Psoas muscle (tissue), 8 donors: Measurements from ENCODE around the gene CCDC3. TPM values are rescaled to one million over a fixed set of nuclear protein-coding genes. Genes with fewer than 3 reads are reported as not detected.

Experiments used
- ATAC-seq, 4 donors: fragments of 200-7000 bp; cut with Tn5 transposase; one replicate each; pipeline ENCODE4 v1.9.1; 2020; ENCODE audit warnings: moderate library complexity in 3 of 4, mild to moderate bottlenecking in 2 of 4
- DNase-seq, 2 donors: peaks; one replicate each; pipeline ENCODE4 v3.0.0-alpha.2; 2020
- H3K27ac ChIP-seq: fragments of 200-600 bp; one replicate; pipeline ENCODE4 v1.8.0; 2022
- H3K27me3 ChIP-seq, 3 donors: fragments of 200-600 bp in 1 of 3; one replicate each; pipeline versions ENCODE4 v1.6.1 to v1.8.0; 2013 to 2022; ENCODE audit warnings: low read length in 2 of 3, mild to moderate bottlenecking in 2 of 3, moderate library complexity in 1 of 3; ENCODE audit not compliant: insufficient read depth in 3 of 3
- H3K36me3 ChIP-seq, 2 donors: fragments of 200-600 bp in 1 of 2; one replicate each; pipeline versions ENCODE4 v1.6.1 to v1.8.0; 2013 to 2022; ENCODE audit warnings: low read depth in 1 of 2, mild to moderate bottlenecking in 1 of 2, moderate library complexity in 1 of 2; ENCODE audit not compliant: insufficient read depth in 1 of 2
- H3K4me1 ChIP-seq: fragments of 200-600 bp; one replicate; pipeline ENCODE4 v1.8.0; 2022
- H3K4me3 ChIP-seq: fragments of 200-600 bp; one replicate; pipeline ENCODE4 v1.8.0; 2022; ENCODE audit warnings: mild to moderate bottlenecking
- H3K9me3 ChIP-seq: fragments of 200-600 bp; one replicate; pipeline ENCODE4 v1.8.0; 2022
- WGBS, 3 donors: extraction: QIAGEN DNeasy Blood & Tissue Kit; methylation state at CpG; one replicate each; pipeline versions ENCODE4 v1.1.6 to v1.1.7; 2013; 5-methylcytosine and 5-hydroxymethylcytosine counted together
- intact Hi-C, 2 donors: fragments of 100-400 bp; cut with DNase I; formaldehyde crosslinking; loops; one replicate each; pipeline versions ENCODE4 v1.11.0 to v1.14.2; 2022
- long read RNA-seq, 2 donors: library from polyadenylated mRNA; unstranded; transcript quantifications; one replicate each; pipeline ENCODE4 v2.0.0, GENCODE V29; 2021
- polyA plus RNA-seq, 3 donors: library from polyadenylated mRNA; stranded (reverse); fragments of 200-250 nt; gene quantifications; one replicate each; pipeline ENCODE4 v1.2.3, GENCODE V29; 2013
- total RNA-seq, 4 donors: library from RNA; stranded (reverse); fragmentation: NEBNext Ultra II Directional in 2 of 4; extraction: Animal tissue kit (Norgen Biotek cat#: 25700) in 2 of 4; gene quantifications; one replicate each; pipeline versions ENCODE4 v1.2.1 to v1.2.4, GENCODE V29; 2021 to 2023
- TF ChIP-seq, protein P1 (sequence below): fragments of 200-600 bp; IDR thresholded peaks from one replicate; pipeline ENCODE4 v1.8.0; 2022; ENCODE audit warnings: antibody characterized with exemption
- donor health status: healthy with polysubstance abuse.
- donor health status: DM: no; HTN: no; CAD: no; lungs with moderate emphysema.
- donor health status: Bipolar disorder and iron deficiency.
- donor health status: healthy.
- donor health status: DM: yes; HTN: yes; CAD: no.
- donor health status: DM: no; HTN: no; CAD: no.
- donor health status: DM: no; HTN: no; CAD: no.
- donor health status: DM: yes; HTN: yes; CAD: no.

The CCDC3 gene
- 10 to 100 TPM in 1 of 4 donors, 1 to 10 TPM in 3; 3.1 to 10.1 (median 5.5) TPM for total RNA-seq
- 10 to 100 TPM in 2 of 3 donors, 1 to 10 TPM in 1; 1.7 to 54.2 (median 13.6) TPM for polyA plus RNA-seq
- long read RNA-seq, donor 1, partial matches to known transcripts: 0 of 2 reads
- long read RNA-seq, donor 1, other reads (novel, unspliced or antisense): 0 of 2 reads
- long read RNA-seq, donor 2, transcript CCDC3-201 (3 exons, 2,731 nt): major isoform, 12 of 15 reads
- long read RNA-seq, donor 2, partial matches to known transcripts: 0 of 15 reads
- long read RNA-seq, donor 2, other reads (novel, unspliced or antisense): 3 of 15 reads

DNA sequence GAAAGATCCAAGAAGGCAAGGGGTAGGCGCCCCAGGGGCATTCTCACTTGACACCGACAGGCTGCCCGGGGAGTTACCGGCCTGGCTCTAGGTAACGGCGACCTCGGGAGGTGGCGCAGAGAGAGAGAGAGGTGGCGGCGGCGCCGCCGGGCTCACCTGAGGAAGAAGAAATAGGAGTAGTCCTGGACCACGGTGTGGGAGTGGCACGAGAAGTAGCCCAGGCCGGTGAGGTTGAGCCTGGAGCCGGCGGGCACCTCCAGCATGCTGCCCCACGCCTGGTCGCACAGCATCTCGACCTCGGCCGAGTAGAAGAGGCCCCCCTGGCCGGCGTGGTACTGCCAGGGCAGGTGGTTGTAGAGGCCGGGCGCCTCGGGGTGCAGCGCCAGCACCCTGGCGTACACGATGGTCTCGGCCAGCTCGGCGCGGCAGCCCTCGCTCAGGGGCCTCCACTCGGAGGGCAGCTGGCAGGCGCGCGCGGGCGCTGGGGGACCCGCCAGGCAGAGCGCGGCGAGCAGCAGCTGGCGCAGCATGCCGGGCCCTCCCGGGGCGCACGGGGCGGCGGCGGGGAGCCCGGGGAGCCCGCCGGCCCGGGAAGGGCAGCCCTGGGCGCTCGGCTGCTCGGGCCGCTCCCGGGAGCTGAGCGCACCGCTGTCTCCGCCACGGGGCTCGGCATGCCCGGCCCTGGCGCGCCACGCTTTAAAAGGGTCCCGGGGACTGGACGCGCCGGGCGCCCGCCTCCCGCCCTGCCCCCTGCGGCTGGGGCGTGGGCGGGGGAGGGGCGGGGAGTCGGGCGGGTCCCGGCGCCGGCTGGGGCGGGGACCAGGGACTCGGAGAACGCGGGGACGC lies at the start of gene CCDC3:
TSS of gene CCDC3 (minus strand) at position 673 of the 846 bp plus-strand sequence. CDS start at position 530, 143 bp downstream.
- Histone ChIP-seq H3K4me1 (no peaks in the 10 kb centered on the region), H3K36me3 (no peaks in the 10 kb centered on the region), H3K4me3 (peak within 1 kb of the TSS; percentile 52), H3K27me3 (peaks cover 0 to 32% (median 7%) of the 10 kb centered on the region in 3 donors), H3K27ac (no peak within 1 kb of the TSS), H3K9me3 (no peaks in the 10 kb centered on the region)
- TF ChIP-seq, protein P1, sequence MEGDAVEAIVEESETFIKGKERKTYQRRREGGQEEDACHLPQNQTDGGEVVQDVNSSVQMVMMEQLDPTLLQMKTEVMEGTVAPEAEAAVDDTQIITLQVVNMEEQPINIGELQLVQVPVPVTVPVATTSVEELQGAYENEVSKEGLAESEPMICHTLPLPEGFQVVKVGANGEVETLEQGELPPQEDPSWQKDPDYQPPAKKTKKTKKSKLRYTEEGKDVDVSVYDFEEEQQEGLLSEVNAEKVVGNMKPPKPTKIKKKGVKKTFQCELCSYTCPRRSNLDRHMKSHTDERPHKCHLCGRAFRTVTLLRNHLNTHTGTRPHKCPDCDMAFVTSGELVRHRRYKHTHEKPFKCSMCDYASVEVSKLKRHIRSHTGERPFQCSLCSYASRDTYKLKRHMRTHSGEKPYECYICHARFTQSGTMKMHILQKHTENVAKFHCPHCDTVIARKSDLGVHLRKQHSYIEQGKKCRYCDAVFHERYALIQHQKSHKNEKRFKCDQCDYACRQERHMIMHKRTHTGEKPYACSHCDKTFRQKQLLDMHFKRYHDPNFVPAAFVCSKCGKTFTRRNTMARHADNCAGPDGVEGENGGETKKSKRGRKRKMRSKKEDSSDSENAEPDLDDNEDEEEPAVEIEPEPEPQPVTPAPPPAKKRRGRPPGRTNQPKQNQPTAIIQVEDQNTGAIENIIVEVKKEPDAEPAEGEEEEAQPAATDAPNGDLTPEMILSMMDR: no peak
- peak in 2 of 4 donors; percentile 50 to 59 for ATAC-seq
- intact Hi-C loops: no loop called here
- peak in 1 of 2 donors; percentile 51 for DNase-seq
- WGBS, 3 donors: 3 to 9% (median 5%) methylated on average over 35 to 93 of the region's 93 CpGs

- WGBS, 3 donors: 47 to 52% (median 47%) methylated on average over 7 of the region's 7 CpGs
- Histone ChIP-seq H3K9me3 (no peaks in the 10 kb centered on the region), H3K4me1 (no peaks in the 10 kb centered on the region), H3K27ac (no peak overlapping the region), H3K4me3 (no peak overlapping the region), H3K27me3 (no peaks in the 10 kb centered on the region), H3K36me3 (no peaks in the 10 kb centered on the region)
- DNase-seq (no peak), ATAC-seq (no peak)
- TF ChIP-seq, protein P1: no peak
- intact Hi-C loops: no loop called here
These were observed 49.7 kb upstream of the CCDC3 start for GRCh38 chr10:13051126-13051694.

GRCh38 chr10:13049774-13050420 lies 48.4 kb upstream of the CCDC3 start:
- H3K27ac ChIP-seq: no peak overlapping the region
- no peak overlapping the region for H3K4me3 ChIP-seq
- intact Hi-C loops: no loop called here
- H3K4me1 ChIP-seq: no peaks in the 10 kb centered on the region
- TF ChIP-seq, protein P1: no peak
- ATAC-seq: peak in 1 of 4 donors; percentile 47
- H3K9me3 ChIP-seq: no peaks in the 10 kb centered on the region
- WGBS, 3 donors: 43 to 53% (median 51%) methylated on average over 6 of the region's 6 CpGs
- no peaks in the 10 kb centered on the region for H3K36me3 ChIP-seq
- DNase-seq: no peak
- no peaks in the 10 kb centered on the region for H3K27me3 ChIP-seq

GRCh38 chr10:13048762-13049161 lies 47.2 kb upstream of the CCDC3 start:
- Histone ChIP-seq H3K4me1 (no peaks in the 10 kb centered on the region), H3K4me3 (no peak overlapping the region), H3K9me3 (no peaks in the 10 kb centered on the region), H3K27ac (no peak overlapping the region), H3K27me3 (no peaks in the 10 kb centered on the region), H3K36me3 (no peaks in the 10 kb centered on the region)
- 54 to 62% (median 57%) methylated on average over 3 of the region's 3 CpGs for WGBS, 3 donors
- intact Hi-C loops: no loop called here
- DNase-seq (no peak), ATAC-seq (peak in 1 of 4 donors; percentile 49)
- TF ChIP-seq, protein P1: no peak
